K562 (cell line): Measurements from ENCODE around the gene SYVN1.

Source experiments
- ATF6 ChIP-seq: sonication (generic); formaldehyde crosslinking; IDR thresholded peaks from 2 replicates; pipeline ENCODE4 v1.4.0; 2020; ENCODE audit warnings: mild to moderate bottlenecking, missing genetic modification reagents
- MAX ChIP-seq: sonication (generic); formaldehyde crosslinking; IDR thresholded peaks from 2 replicates; pipeline ENCODE4 v1.9.0; 2022; ENCODE audit warnings: mild to moderate bottlenecking, missing genetic modification reagents
- REST ChIP-seq, 2 experiments: fragments of 450-650 bp; formaldehyde crosslinking in 1 of 2; IDR thresholded peaks; 2 replicates each; pipeline versions ENCODE4 v1.4.0 to v1.6.1; 2014 to 2020; ENCODE audit warnings: mild to moderate bottlenecking in 2 of 2, borderline replicate concordance in 1 of 2, low read depth in 1 of 2

GRCh38 chr11:65113361-65113756, 21.0 kb downstream of the SYVN1 start:
- TF ChIP-seq ATF6 (CRISPR knock-in tag) (no peak), REST (IDR thresholded peaks at IDR 0.05; ENCODE audit: borderline replicate concordance) (no peak), REST (CRISPR knock-in tag; IDR thresholded peaks at IDR 0.05; ENCODE audit: low read depth) (no peak), MAX (no peak; the same call in 1 of the 2 replicates)
